MG63 (cell line): ENCODE results near the gene SLC25A48. TPM values are rescaled to one million over a fixed set of nuclear protein-coding genes. Genes with fewer than 3 reads are reported as not detected.
"Not testable (repeated sequence)": the region's sequence is repeated elsewhere in the genome, so short reads cannot be mapped to it uniquely, and the experiment has no call there.

ENCODE experiments used
- DNase-seq: peaks from one replicate; pipeline ENCODE4 v3.0.0-alpha.2; 2020
- H3K27me3 ChIP-seq: fragments of 250-450 bp; sonication (Bioruptor Pico); 2 replicates; pipeline ENCODE4 v1.5.1; 2020; ENCODE audit warnings: mild to moderate bottlenecking, moderate library complexity
- H3K36me3 ChIP-seq: fragments of 250-450 bp; sonication (Bioruptor Pico); 2 replicates; pipeline ENCODE4 v1.5.1; 2020; ENCODE audit warnings: mild to moderate bottlenecking, moderate library complexity
- H3K4me3 ChIP-seq: fragments of 250-450 bp; sonication (Bioruptor Pico); 2 replicates; pipeline ENCODE4 v1.5.1; 2020; ENCODE audit warnings: mild to moderate bottlenecking, moderate library complexity
- H3K9me3 ChIP-seq: fragments of 250-450 bp; sonication (Bioruptor Pico); 2 replicates; pipeline ENCODE4 v1.5.1; 2020; ENCODE audit warnings: mild to moderate bottlenecking, moderate library complexity
- total RNA-seq: library from RNA; depleted of rRNA; stranded (reverse); fragments of >200 nt; shearing (Covaris generic); gene quantifications from 2 replicates; pipeline ENCODE4 v1.2.3, GENCODE V29; 2014; ENCODE audit warnings: low replicate concordance

Gene SLC25A48
- total RNA-seq, 1 experiment from 2014 or later = not detected

DNA sequence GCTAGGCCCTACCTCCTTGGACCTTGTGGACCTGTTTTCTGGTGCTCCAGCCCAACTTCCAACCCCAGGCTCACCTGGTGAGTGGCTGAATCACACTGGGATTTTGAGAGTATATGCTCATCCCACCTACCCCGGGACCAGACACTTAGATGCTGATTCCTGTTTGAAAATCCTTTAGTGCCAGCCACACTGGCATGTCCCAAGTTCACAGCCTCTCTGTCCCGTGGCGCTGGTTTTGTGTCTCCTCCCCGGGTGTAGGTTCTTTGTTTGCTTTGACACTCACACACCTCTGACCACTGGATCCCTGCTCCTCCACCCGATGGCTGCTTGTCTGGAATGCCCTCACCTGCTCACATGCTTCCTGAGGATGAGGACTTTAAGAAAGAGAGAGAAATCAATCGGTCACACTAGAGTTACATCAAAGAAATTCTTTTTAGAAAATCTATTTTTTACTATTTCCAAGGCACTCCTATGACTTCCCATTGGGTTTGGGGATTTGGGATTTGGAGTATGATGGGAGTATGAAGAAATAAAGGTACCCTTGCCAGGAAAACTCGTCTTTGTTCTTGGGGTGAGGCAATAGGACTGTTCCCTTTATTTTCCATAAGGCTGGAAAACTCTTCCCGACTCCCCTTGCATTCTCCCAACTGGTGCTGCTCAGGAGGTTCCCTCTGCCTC is 7.3 kb upstream of the SLC25A48 start:
- no peaks in the 10 kb centered on the region for H3K36me3 ChIP-seq
- no peaks in the 10 kb centered on the region for H3K9me3 ChIP-seq
- DNase-seq = no peak
- no peaks in the 10 kb centered on the region for H3K27me3 ChIP-seq
- no peak overlapping the region for H3K4me3 ChIP-seq

DNA sequence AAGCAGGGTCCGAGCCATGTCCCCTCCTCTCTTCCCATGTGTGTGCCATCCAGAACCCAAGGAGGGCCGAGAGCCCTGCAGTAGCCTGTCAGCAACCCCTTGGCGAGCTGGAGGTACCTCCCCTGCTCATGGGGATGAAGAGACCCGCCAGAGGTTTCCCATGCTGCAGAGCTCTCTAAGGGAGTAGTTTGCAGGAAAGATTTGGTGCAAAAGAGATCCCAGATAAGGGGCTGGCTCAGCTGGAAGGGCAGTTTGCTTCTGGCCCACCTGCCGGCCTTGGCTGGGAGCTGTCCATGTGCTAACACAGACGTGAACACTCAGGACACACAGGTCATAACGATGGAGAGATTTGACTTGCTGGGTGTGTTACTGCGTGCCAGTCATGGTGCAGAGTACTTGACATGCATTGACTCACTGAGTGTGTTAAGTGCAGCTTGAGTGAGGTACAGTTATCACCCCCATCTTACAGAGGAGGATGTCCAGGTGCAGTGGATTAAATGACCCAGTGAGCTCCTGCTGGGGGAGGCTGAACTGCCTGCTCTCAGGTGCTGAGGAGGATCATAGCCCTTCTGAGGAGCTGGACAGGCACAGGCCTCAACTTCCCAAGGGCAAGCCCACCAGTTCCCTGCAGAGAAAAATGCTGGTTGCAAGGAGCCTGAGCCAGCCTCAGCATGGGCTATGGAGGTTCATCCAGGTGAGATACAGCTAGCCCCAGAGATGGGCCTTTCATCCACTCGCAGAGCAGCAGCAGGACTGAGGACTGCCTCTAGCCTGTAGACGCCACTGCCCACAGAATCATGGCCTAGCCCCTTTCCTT is 6.3 kb upstream of the SLC25A48 start:
- Histone ChIP-seq H3K36me3 (no peaks in the 10 kb centered on the region), H3K27me3 (no peaks in the 10 kb centered on the region), H3K4me3 (no peak overlapping the region), H3K9me3 (no peaks in the 10 kb centered on the region)
- DNase-seq = no peak

DNA sequence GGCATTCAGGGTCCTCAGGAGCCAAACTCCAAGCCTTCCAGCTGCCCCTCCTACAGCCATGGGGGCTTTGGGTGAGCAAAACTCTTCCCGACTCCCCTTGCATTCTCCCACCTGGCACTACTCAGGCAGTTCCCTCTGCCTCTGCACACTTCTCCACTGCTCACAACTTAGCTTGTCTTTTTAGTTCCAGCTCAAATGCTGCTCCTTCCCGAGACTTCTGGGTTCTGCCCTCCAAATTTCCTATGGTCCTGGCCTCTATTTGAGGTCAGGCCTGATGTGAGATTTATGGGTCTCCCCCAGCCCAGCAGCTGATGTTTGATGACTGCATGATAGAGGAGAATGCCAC is 5.7 kb upstream of the SLC25A48 start:
- peaks cover 3% of the 10 kb centered on the region; the same call in 1 of the 2 replicates for H3K27me3 ChIP-seq
- DNase-seq = no peak
- H3K36me3 ChIP-seq = no peaks in the 10 kb centered on the region
- no peak overlapping the region for H3K4me3 ChIP-seq
- H3K9me3 ChIP-seq = no peaks in the 10 kb centered on the region

DNA sequence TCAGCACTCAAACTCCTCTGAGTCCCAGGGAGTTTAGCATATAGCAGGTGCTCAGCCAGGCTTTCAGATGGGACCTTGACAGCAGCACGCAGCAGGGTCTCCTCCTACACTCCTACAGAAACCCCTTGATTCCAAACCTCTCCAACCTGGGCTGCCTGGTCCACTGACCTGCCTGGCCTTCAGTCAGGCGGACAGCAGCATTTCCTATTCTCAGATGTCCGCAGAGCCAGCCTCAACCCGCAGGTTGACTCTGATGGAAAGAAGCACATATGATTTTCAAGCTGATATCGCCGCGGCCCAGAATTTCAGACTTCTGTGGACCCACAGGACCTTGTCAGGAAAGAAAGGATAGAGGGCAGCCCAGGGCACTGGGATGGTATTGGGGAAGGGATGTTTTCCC is 5.3 kb upstream of the SLC25A48 start:
- H3K4me3 ChIP-seq = no peak overlapping the region
- no peaks in the 10 kb centered on the region for H3K9me3 ChIP-seq
- no peaks in the 10 kb centered on the region for H3K36me3 ChIP-seq
- H3K27me3 ChIP-seq = peaks cover 3% of the 10 kb centered on the region; the same call in 1 of the 2 replicates
- no peak for DNase-seq

- Histone ChIP-seq H3K4me3 (no peak overlapping the region), H3K9me3 (no peaks in the 10 kb centered on the region), H3K27me3 (peaks cover 6% of the 10 kb centered on the region), H3K36me3 (no peaks in the 10 kb centered on the region)
- DNase-seq = peak; percentile 74
Measured at GRCh38 chr5:135829681-135830383, 4.6 kb upstream of the SLC25A48 start.

GRCh38 chr5:135830384-135830700 is 4.1 kb upstream of the SLC25A48 start:
- no peaks in the 10 kb centered on the region for H3K9me3 ChIP-seq
- no peak overlapping the region for H3K4me3 ChIP-seq
- peaks cover 12% of the 10 kb centered on the region for H3K27me3 ChIP-seq
- DNase-seq = no peak
- H3K36me3 ChIP-seq = no peaks in the 10 kb centered on the region

- Histone ChIP-seq H3K27me3 (peaks cover 14% of the 10 kb centered on the region), H3K9me3 (no peaks in the 10 kb centered on the region), H3K36me3 (no peaks in the 10 kb centered on the region), H3K4me3 (no peak overlapping the region)
- no peak for DNase-seq
Measured at GRCh38 chr5:135830876-135831275, 3.6 kb upstream of the SLC25A48 start.

- Histone ChIP-seq H3K4me3 (no peak overlapping the region), H3K27me3 (peaks cover 20% of the 10 kb centered on the region), H3K9me3 (no peaks in the 10 kb centered on the region), H3K36me3 (no peaks in the 10 kb centered on the region)
- DNase-seq = no peak
Measured at GRCh38 chr5:135831439-135831838, 3.0 kb upstream of the SLC25A48 start.

GRCh38 chr5:135831851-135832555 is 2.5 kb upstream of the SLC25A48 start:
- Histone ChIP-seq H3K4me3 (no peak overlapping the region), H3K27me3 (peaks cover 22% of the 10 kb centered on the region), H3K9me3 (no peaks in the 10 kb centered on the region), H3K36me3 (no peaks in the 10 kb centered on the region)
- DNase-seq = no peak

DNA sequence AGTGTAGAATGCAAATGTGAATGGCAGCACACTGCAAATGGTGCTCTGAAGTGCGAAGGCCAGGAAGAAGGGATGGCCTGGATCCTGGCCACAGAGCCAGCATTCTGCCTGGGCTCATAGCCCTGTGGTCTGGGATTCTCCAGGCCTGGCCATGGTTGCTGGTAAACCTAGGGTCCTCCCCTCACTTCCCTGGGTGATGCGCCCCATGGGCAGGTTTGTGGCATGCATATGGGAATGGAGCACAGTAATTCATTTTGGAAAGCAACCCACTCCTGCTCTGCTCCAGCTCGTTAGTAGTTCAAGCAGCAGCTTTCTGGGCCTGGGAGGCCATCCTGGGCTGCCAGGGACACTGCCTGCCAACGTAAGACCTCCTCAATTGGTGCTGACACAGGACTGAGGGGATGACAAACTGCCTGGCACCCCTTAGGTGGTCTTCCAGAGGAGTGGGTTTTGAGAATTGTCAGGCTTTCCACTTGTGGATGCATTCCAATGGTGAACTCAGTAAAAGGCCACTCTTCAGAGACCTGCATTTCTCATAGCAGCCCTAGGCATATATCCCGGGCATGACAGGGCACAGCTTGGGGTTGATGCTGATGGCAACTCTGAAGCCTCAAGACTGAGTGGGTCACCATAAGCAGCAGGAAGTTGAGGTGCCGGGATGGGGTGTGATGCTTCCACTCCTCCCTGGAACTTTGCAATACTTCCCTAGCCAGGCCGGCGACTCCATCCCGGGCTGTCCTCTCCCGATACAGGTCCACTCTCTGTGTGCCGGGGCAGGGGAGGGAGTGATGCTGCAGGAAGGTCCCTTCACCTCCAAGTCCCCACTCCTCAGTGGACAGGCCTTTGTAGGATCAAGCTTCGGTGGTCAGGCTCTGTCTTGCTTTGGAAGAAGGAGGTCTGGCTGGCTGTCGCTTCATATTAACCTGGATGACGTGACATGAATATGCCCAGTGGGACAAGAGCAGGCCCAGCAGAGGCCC is 1.2 kb upstream of the SLC25A48 start:
- Histone ChIP-seq H3K27me3 (peaks cover 33% of the 10 kb centered on the region), H3K36me3 (no peaks in the 10 kb centered on the region), H3K4me3 (no peak overlapping the region), H3K9me3 (peaks cover 7% of the 10 kb centered on the region)
- DNase-seq = no peak

DNA sequence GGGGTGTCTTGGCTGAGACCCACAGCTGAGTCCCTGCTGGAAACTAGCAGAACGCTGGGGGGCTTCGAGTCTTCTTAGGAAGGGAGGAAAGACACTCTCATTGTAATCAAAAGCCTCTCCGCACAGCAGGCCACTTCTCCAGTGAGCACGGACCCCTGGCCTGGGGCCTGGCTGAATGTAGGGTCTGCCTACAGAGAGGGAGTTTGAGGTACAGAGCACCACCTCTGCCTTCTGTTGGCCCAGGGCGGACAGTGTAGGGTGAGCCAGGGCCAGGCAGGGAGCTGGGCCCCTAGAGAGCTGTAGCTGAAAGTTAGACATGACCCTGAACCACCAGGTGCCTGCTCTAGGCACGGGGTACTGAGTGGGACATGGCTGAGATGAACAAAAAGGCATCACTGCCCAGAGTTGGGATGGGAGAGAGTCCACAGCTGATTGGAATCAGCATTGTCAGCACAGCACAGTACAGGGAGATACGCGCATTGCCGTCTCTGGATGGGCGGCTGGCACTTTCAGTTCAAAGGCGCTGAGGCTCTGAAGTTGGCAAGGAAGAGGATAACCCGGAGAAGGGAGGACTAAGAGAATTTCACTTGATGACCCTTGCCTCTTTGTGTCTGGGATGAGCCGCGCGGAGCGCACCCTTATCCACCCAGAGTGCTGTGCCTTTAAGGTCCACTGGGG is 363 bp upstream of the SLC25A48 start:
- no peak for DNase-seq
- H3K4me3 ChIP-seq = peak overlapping the region; percentile 23
- H3K9me3 ChIP-seq = peaks cover 12% of the 10 kb centered on the region
- H3K27me3 ChIP-seq = peaks cover 36% of the 10 kb centered on the region
- H3K36me3 ChIP-seq = no peaks in the 10 kb centered on the region

- no peak for DNase-seq
- Histone ChIP-seq H3K9me3 (peaks cover 14% of the 10 kb centered on the region), H3K27me3 (peaks cover 48% of the 10 kb centered on the region), H3K4me3 (no peak overlapping the region), H3K36me3 (no peaks in the 10 kb centered on the region)
Measured at GRCh38 chr5:135835766-135836165, 1.3 kb downstream of the SLC25A48 start.

DNA sequence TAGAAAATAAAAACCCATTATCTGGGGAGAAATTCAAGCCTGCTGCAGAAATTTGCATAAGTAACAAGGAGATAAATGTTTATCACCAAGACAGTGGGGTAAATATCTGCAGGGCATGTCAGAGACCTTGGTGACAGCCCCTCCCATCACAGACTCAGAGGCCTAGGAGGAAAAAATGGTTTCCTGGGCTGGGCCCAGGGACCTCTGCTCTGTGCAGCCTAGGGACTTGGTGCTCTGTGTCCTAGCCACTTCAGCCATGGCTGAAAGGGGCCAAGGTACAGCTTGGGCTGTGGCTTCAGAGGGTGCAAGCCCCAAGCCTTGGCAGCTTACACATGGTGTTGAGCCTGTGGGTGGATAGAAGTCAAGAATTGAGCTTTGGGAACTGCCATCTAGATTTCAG is 3.9 kb downstream of the SLC25A48 start:
- Histone ChIP-seq H3K9me3 (peaks cover 14% of the 10 kb centered on the region), H3K27me3 (peaks cover 62% of the 10 kb centered on the region)
- not testable (repeated sequence) for H3K4me3 ChIP-seq, H3K36me3 ChIP-seq, DNase-seq

- no peak for DNase-seq
- no peaks in the 10 kb centered on the region for H3K36me3 ChIP-seq
- peaks cover 14% of the 10 kb centered on the region for H3K9me3 ChIP-seq
- H3K4me3 ChIP-seq = no peak overlapping the region
- peaks cover 59% of the 10 kb centered on the region for H3K27me3 ChIP-seq
Measured at GRCh38 chr5:135839566-135839965, 5.1 kb downstream of the SLC25A48 start.

- Histone ChIP-seq H3K36me3 (no peaks in the 10 kb centered on the region), H3K27me3 (peaks cover 47% of the 10 kb centered on the region), H3K4me3 (no peak overlapping the region), H3K9me3 (peaks cover 14% of the 10 kb centered on the region)
- DNase-seq = no peak
Measured at GRCh38 chr5:135840959-135841358, 6.5 kb downstream of the SLC25A48 start.
